GM18502 (cell line): ENCODE measurements around the gene ATP2A2.
"Not testable (repeated sequence)": the region's sequence is repeated elsewhere in the genome, so short reads cannot be mapped to it uniquely, and the experiment has no call there.

ENCODE experiments used
- ATAC-seq: cut with Tn5 transposase; IDR thresholded peaks from one replicate; pipeline ENCODE4 v1.9.1; 2021; ENCODE audit warnings: mild to moderate bottlenecking; ENCODE audit not compliant: unreplicated experiment, poor library complexity

Gene ATP2A2

GRCh38 chr12:110280779-110281548 is at the start of gene ATP2A2:
ATP2A2 (plus strand) TSS chr12:110281247; CDS start chr12:110281790, 543 bp downstream.
- peak; percentile 81 for ATAC-seq

- no peak for ATAC-seq
These were observed 47.7 kb upstream of the ATP2A2 start for GRCh38 chr12:110233212-110233903.

- no peak for ATAC-seq
These were observed 46.7 kb upstream of the ATP2A2 start for GRCh38 chr12:110234331-110234751.

- no peak for ATAC-seq
These were observed 46.3 kb upstream of the ATP2A2 start for GRCh38 chr12:110234755-110235154.

GRCh38 chr12:110235383-110235782 is 45.7 kb upstream of the ATP2A2 start:
- ATAC-seq: no peak

GRCh38 chr12:110243227-110243626 is 37.8 kb upstream of the ATP2A2 start:
- no peak for ATAC-seq

GRCh38 chr12:110244372-110244771 is 36.7 kb upstream of the ATP2A2 start:
- ATAC-seq: no peak

- no peak for ATAC-seq
These were observed 36.2 kb upstream of the ATP2A2 start for GRCh38 chr12:110244829-110245228.

- no peak for ATAC-seq
These were observed 35.7 kb upstream of the ATP2A2 start for GRCh38 chr12:110245369-110245772.

- no peak for ATAC-seq
These were observed 34.3 kb upstream of the ATP2A2 start for GRCh38 chr12:110246636-110247339.

GRCh38 chr12:110247340-110248095 is 33.5 kb upstream of the ATP2A2 start:
- ATAC-seq: no peak

GRCh38 chr12:110248096-110248447 is 33.0 kb upstream of the ATP2A2 start:
- no peak for ATAC-seq

- no peak for ATAC-seq
These were observed 31.9 kb upstream of the ATP2A2 start for GRCh38 chr12:110249105-110249504.

- no peak for ATAC-seq
These were observed 31.3 kb upstream of the ATP2A2 start for GRCh38 chr12:110249716-110250225.

- ATAC-seq: no peak
These were observed 29.7 kb upstream of the ATP2A2 start for GRCh38 chr12:110251381-110251780.

- no peak for ATAC-seq
These were observed 28.3 kb upstream of the ATP2A2 start for GRCh38 chr12:110252716-110253115.

GRCh38 chr12:110253176-110253575 is 27.9 kb upstream of the ATP2A2 start:
- ATAC-seq: no peak

GRCh38 chr12:110254971-110255540 is 26.0 kb upstream of the ATP2A2 start:
- no peak for ATAC-seq

GRCh38 chr12:110255890-110256456 is 25.1 kb upstream of the ATP2A2 start:
- not testable (repeated sequence) for ATAC-seq
